GM23248 (cell line): ENCODE results near the gene VAV2. TPM values are rescaled to one million over a fixed set of nuclear protein-coding genes. Genes with fewer than 3 reads are reported as not detected.

Source experiments
- DNase-seq: peaks from one replicate; pipeline ENCODE4 v3.0.0-alpha.2; 2015
- H2AFZ ChIP-seq: fragments of 200-600 bp; sonication (generic); 2 replicates; pipeline ENCODE4 v1.6.1; 2016; ENCODE audit warnings: antibody characterized with exemption
- H3F3A ChIP-seq: fragments of 200-600 bp; sonication (generic); 2 replicates; pipeline ENCODE4 v1.6.1; 2016; ENCODE audit warnings: mild to moderate bottlenecking, antibody characterized with exemption, mixed run types; ENCODE audit not compliant: insufficient read depth
- H3K27ac ChIP-seq: fragments of 200-600 bp; sonication (generic); 2 replicates; pipeline ENCODE4 v1.5.1; 2016; ENCODE audit warnings: mild to moderate bottlenecking
- H3K27me3 ChIP-seq: fragments of 200-600 bp; sonication (generic); replicated peaks from 2 replicates; pipeline ENCODE4 v1.6.1; 2016; ENCODE audit warnings: mild to moderate bottlenecking; ENCODE audit not compliant: insufficient read depth
- H3K36me3 ChIP-seq: fragments of 200-600 bp; sonication (generic); 2 replicates; pipeline ENCODE4 v1.6.1; 2016; ENCODE audit warnings: low read depth, mild to moderate bottlenecking
- H3K4me1 ChIP-seq: fragments of 200-600 bp; sonication (generic); 2 replicates; pipeline ENCODE4 v1.6.1; 2016; ENCODE audit warnings: mild to moderate bottlenecking; ENCODE audit not compliant: insufficient read depth
- H3K4me2 ChIP-seq: fragments of 200-600 bp; sonication (generic); one replicate; pipeline ENCODE4 v1.6.1; 2016; ENCODE audit warnings: mild to moderate bottlenecking; ENCODE audit not compliant: unreplicated experiment
- H3K4me3 ChIP-seq: fragments of 200-600 bp; sonication (generic); 2 replicates; pipeline ENCODE4 v1.5.1; 2016; ENCODE audit warnings: mild to moderate bottlenecking
- H3K79me2 ChIP-seq: fragments of 200-600 bp; sonication (generic); 2 replicates; pipeline ENCODE4 v1.6.1; 2016; ENCODE audit warnings: mild to moderate bottlenecking; ENCODE audit not compliant: insufficient read depth
- H3K9ac ChIP-seq: fragments of 200-600 bp; sonication (generic); 2 replicates; pipeline ENCODE4 v1.6.1; 2016; ENCODE audit warnings: mild to moderate bottlenecking
- H3K9me2 ChIP-seq: fragments of 200-600 bp; sonication (generic); 2 replicates; pipeline ENCODE4 v1.6.1; 2016; ENCODE audit warnings: mixed run types, mild to moderate bottlenecking, moderate library complexity; ENCODE audit not compliant: insufficient read depth
- H3K9me3 ChIP-seq: fragments of 200-600 bp; sonication (generic); one replicate; pipeline ENCODE4 v1.6.1; 2017; ENCODE audit warnings: low read depth
- H4K20me1 ChIP-seq: fragments of 200-600 bp; sonication (generic); 2 replicates; pipeline ENCODE4 v1.6.0; 2016; ENCODE audit not compliant: insufficient read depth
- EZH2 ChIP-seq: fragments of 200-600 bp; sonication (generic); IDR thresholded peaks from 2 replicates; pipeline ENCODE4 v1.6.1; 2018; ENCODE audit warnings: antibody characterized with exemption, mild to moderate bottlenecking; ENCODE audit not compliant: insufficient read depth, poor library complexity, severe bottlenecking
- EZH2phosphoT487 ChIP-seq: fragments of 200-600 bp; sonication (generic); IDR thresholded peaks from 2 replicates; pipeline ENCODE4 v1.6.1; 2018; ENCODE audit warnings: antibody characterized with exemption, moderate library complexity, mild to moderate bottlenecking, low read depth; ENCODE audit not compliant: insufficient read depth
- WGBS, 2 experiments: methylation state at CpG; one replicate each; pipeline ENCODE4 v1.1.6; 2015 to 2017; ENCODE audit warnings: low lambda C conversion rate in 2 of 2, low coverage in 1 of 2; ENCODE audit errors: missing lambda C conversion rate in 2 of 2; 5-methylcytosine and 5-hydroxymethylcytosine counted together
- in situ Hi-C: fragments of 300-500 bp; cut with MboI; formaldehyde crosslinking; loops from 2 replicates; pipeline ENCODE4 v1.15.0; 2020
- polyA plus RNA-seq: library from polyadenylated mRNA; unstranded; fragments of >200 nt; fragmentation: Nextera tagmentation; extraction: Ambion mirVana; gene quantifications from 2 replicates; pipeline ENCODE4 v1.2.1, GENCODE V29; 2016
- total RNA-seq: library from RNA; depleted of rRNA; stranded (reverse); fragments of >200 nt; shearing (Covaris generic); gene quantifications from 2 replicates; pipeline ENCODE4 v1.2.3, GENCODE V29; 2014

Gene VAV2
- total and polyA plus RNA-seq, 2 experiments from 2014 or later, result 6.7 to 9.0 TPM

DNA sequence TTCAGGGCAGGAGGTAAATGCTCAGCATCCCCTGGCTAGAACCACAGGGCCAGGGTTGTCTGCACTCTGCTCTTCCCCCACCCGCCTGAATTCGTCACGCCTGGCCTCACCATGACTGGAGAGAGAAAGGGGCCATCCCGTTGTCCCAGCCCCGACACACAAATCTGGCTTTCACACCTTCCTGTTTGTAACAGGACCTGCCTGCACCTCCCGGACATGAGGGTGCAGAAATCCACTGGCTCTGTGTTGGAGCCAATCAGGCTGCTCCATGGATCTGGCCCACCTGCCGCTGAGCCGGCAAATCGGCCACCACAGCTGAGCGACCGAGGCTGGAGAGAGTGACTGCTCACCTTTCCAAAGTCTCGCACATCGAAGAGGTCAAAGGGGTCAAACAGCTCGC lies 53.4 kb downstream of the VAV2 start:
- no peaks in the 10 kb centered on the region for H3K4me1 ChIP-seq
- H3K79me2 ChIP-seq, result peaks cover 12% of the 10 kb centered on the region
- H3K4me2 ChIP-seq, result no peak overlapping the region
- H3K9me2 ChIP-seq, result no peaks in the 10 kb centered on the region
- no peaks in the 10 kb centered on the region for H3K36me3 ChIP-seq
- no peaks in the 10 kb centered on the region for H3F3A ChIP-seq
- in situ Hi-C loops, result no loop called here
- H3K27ac ChIP-seq, result no peak overlapping the region
- H3K4me3 ChIP-seq, result no peak overlapping the region
- 94% methylated on average over 14 of the region's 14 CpGs for WGBS, 2 experiments
- H3K9me3 ChIP-seq, result no peaks in the 10 kb centered on the region
- H3K27me3 ChIP-seq, result no peaks in the 10 kb centered on the region
- TF ChIP-seq EZH2 (no peak), EZH2phosphoT487 (no peak)
- H3K9ac ChIP-seq, result no peak overlapping the region
- DNase-seq, result no peak
- H2AFZ ChIP-seq, result no peak overlapping the region
- no peaks in the 10 kb centered on the region for H4K20me1 ChIP-seq

DNA sequence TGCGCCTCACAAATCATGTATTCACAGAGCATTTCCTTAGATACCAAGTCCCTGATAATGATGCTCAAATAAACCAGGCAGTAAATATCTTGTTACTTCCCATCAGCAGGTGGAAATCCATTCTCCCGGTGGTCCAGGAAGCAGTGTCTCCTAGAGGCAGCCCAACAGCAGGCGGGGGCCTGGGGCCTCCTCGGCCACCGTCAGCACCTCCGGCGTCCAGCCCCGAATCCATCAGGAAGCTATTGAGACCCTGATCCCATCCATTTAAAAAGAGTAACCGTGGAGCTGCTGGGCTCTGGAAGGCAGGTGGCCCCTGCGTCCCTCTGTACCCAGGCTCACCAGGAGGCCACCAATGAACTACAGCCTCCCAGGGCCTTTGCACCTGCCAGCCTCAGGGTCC lies 54.0 kb downstream of the VAV2 start:
- Histone ChIP-seq H3K27ac (no peak overlapping the region), H3K9me3 (no peaks in the 10 kb centered on the region), H4K20me1 (no peaks in the 10 kb centered on the region), H3F3A (no peaks in the 10 kb centered on the region), H3K36me3 (no peaks in the 10 kb centered on the region), H3K9ac (no peak overlapping the region), H2AFZ (no peak overlapping the region), H3K9me2 (no peaks in the 10 kb centered on the region), H3K4me3 (no peak overlapping the region), H3K27me3 (no peaks in the 10 kb centered on the region), H3K4me2 (no peak overlapping the region), H3K4me1 (no peaks in the 10 kb centered on the region), H3K79me2 (peaks cover 12% of the 10 kb centered on the region)
- WGBS, 2 experiments, result 91 to 92% methylated on average over 10 of the region's 10 CpGs
- no peak for TF ChIP-seq EZH2phosphoT487
- TF ChIP-seq EZH2, result no peak
- in situ Hi-C loops, result no loop called here
- DNase-seq, result no peak

DNA sequence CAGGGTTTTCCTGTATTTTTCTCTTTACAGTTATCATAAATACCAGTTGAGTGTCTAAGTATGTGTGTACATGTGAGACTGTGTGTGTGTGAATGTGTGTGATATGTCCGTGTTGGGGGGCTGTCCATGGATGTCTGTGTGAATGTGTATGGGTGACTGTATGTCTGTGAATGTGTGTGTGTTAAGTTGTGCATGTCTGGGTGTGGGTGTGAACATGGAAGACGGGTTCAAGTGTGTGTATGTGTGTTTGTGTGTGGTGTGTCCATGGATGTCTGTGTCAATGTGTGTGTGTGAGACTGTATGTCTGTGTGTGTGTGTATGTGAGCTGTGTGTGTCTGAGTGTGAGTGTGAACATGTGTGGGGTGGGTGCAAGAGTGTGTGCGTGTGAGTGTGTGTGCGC lies 55.0 kb downstream of the VAV2 start:
- H3K4me2 ChIP-seq, result no peak overlapping the region
- in situ Hi-C loops, result no loop called here
- no peak overlapping the region for H3K4me3 ChIP-seq
- no peaks in the 10 kb centered on the region for H4K20me1 ChIP-seq
- no peak overlapping the region for H3K9ac ChIP-seq
- H3K9me3 ChIP-seq, result no peaks in the 10 kb centered on the region
- no peaks in the 10 kb centered on the region for H3F3A ChIP-seq
- no peaks in the 10 kb centered on the region for H3K27me3 ChIP-seq
- no peaks in the 10 kb centered on the region for H3K9me2 ChIP-seq
- no peak overlapping the region for H2AFZ ChIP-seq
- H3K4me1 ChIP-seq, result no peaks in the 10 kb centered on the region
- peaks cover 4% of the 10 kb centered on the region for H3K79me2 ChIP-seq
- no peaks in the 10 kb centered on the region for H3K36me3 ChIP-seq
- H3K27ac ChIP-seq, result no peak overlapping the region
- TF ChIP-seq EZH2phosphoT487, result no peak
- no peak for TF ChIP-seq EZH2
- WGBS, 2 experiments, result 64 to 76% methylated on average over 4 of the region's 4 CpGs
- DNase-seq, result no peak

DNA sequence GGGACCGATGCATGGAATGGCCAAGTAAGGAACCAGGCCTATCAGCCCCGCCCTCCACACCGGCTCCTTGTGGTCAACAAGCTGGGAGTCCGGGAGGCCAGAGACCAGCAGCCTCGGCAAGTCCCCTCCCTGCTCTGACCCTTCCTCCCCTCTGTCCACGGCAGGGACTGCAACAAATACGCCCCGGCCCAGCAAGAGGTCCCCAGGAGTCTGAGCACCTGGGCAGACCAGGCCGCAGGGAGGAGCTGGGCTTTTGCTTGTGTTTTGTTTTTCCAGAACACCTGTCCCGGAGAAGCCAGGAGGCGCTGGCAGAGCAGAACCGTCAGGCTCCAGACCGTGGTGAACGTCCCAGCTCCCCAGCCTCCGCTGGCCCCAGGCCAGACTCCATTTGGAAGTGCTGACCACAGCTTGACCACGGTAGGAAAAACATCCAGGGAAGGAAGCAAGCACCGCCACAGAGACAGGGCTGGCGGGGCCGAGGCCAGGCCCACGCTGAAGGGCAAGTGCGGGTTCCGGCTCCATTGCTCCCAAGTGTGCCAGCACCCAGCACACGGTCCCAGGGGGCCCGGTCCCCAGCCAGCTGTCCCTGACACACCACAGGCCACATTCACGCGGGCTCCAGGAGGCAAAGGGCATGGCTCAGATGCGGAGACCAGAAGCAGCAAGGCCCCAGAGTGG lies 56.7 kb downstream of the VAV2 start:
- Histone ChIP-seq H3K4me2 (no peak overlapping the region), H3K9me3 (no peaks in the 10 kb centered on the region), H3K27ac (no peak overlapping the region), H3K4me3 (no peak overlapping the region), H3K27me3 (no peaks in the 10 kb centered on the region), H4K20me1 (no peaks in the 10 kb centered on the region), H3F3A (no peaks in the 10 kb centered on the region), H3K79me2 (no peaks in the 10 kb centered on the region), H2AFZ (no peak overlapping the region), H3K9me2 (no peaks in the 10 kb centered on the region), H3K36me3 (no peaks in the 10 kb centered on the region), H3K9ac (no peak overlapping the region), H3K4me1 (no peaks in the 10 kb centered on the region)
- WGBS, 2 experiments, result 92 to 93% methylated on average over 27 of the region's 27 CpGs
- TF ChIP-seq EZH2 (no peak), EZH2phosphoT487 (no peak)
- DNase-seq, result no peak
- in situ Hi-C loops, result no loop called here
